Measurements from ENCODE around the gene CTNNA3.

GRCh38 chr10:67664942-67665341 lies 31.1 kb downstream of the CTNNA3 start:
- TF ChIP-seq SMC3 (conservative IDR thresholded peaks at IDR 0.05; ENCODE audit: poor library complexity) (no peak), EZH2 (IDR thresholded peaks at IDR 0.05; ENCODE audit: borderline replicate concordance, insufficient read depth, low read length, poor library complexity, severe bottlenecking) (no peak), CTCF (IDR thresholded peaks at IDR 0.05; ENCODE audit: poor library complexity, severe bottlenecking) (no peak)
